Activated gamma-delta T cell treated with anti-CD3 and anti-CD28 coated beads, Interleukin-2, amount 50 U/mL, for 16 hours (primary cell): ENCODE results near the gene GATAD2B.

Experiments used
- DNase-seq: peaks from one replicate; pipeline ENCODE4 v3.0.0-alpha.2; 2020; ENCODE audit warnings: low read depth

Gene GATAD2B

GRCh38 chr1:153922972-153923925, at the start of gene GATAD2B:
TSS of gene GATAD2B (minus strand) at chr1:153922972. CDS start at chr1:153828347, 94,625 bp downstream.
- peak; percentile 99 for DNase-seq

DNA sequence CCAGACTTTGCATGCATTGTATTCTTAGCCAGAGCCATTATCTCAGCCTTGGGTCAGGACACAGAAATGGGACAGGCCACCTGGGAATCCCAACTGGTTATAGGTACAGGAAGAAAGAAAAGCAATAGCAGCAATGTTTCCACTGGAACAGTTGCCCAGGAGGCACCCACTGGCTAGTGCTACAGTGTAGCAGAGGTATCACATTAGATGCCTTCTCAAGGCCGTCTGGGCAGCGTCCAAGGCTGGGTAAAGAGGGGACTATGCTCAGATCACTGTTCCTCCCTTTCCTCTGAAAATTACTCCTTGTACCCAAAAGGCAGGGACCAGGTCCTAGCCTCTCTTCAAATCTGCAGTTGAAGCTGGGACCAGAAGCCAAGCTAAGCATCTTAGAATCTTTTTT, 47.6 kb upstream of the GATAD2B start:
- DNase-seq = no peak

DNA sequence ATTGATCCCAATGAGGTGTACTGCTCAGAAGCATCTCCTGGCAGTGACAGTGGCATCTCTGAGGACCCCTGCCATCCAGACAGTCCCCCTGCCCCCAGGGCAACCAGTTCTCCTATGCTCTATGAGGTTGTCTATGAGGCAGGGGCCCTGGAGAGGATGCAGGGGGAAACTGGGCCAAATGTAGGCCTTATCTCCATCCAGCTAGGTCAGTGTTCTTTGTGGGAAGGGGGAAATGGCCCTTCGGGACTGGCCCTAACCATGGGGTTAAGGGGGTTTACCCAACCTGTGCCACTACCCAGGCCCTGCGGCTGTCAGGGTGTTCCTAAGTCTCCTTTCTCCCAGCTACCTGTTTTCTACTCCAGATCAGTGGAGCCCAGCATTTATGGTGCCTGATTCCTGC, 46.2 kb upstream of the GATAD2B start:
- no peak for DNase-seq

DNA sequence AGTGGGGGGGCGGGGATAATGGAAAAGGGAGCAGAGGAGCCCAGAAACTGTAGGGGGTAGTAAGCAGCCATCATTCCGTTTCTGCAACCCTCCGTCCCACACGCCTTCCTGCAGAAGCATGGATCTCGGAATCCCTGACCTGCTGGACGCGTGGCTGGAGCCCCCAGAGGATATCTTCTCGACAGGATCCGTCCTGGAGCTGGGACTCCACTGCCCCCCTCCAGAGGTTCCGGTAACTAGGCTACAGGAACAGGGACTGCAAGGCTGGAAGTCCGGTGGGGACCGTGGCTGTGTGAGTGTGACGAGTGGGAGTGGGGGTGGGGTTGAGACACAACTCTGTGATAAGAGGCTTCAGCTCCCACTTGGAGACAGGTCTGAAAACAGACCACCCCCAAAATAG, 45.6 kb upstream of the GATAD2B start:
- no peak for DNase-seq

DNA sequence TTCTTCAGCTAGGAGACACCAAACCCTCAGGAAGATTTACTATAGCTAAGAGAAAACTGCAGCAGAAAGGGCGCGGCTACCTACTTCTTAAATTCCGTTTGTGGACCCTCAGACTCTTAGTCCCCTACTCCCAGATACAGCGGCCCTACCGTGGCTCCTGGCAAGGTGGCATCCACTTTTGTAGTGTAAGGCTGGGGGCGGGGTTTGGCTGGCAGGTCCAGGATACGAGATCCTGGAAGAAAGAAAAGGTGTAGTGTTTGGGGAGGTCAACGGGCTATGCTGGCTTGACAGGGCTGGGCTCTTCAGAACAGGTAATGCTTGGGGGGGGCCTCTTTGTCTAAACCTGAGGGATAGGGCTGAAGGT, 45.2 kb upstream of the GATAD2B start:
- DNase-seq = no peak

DNA sequence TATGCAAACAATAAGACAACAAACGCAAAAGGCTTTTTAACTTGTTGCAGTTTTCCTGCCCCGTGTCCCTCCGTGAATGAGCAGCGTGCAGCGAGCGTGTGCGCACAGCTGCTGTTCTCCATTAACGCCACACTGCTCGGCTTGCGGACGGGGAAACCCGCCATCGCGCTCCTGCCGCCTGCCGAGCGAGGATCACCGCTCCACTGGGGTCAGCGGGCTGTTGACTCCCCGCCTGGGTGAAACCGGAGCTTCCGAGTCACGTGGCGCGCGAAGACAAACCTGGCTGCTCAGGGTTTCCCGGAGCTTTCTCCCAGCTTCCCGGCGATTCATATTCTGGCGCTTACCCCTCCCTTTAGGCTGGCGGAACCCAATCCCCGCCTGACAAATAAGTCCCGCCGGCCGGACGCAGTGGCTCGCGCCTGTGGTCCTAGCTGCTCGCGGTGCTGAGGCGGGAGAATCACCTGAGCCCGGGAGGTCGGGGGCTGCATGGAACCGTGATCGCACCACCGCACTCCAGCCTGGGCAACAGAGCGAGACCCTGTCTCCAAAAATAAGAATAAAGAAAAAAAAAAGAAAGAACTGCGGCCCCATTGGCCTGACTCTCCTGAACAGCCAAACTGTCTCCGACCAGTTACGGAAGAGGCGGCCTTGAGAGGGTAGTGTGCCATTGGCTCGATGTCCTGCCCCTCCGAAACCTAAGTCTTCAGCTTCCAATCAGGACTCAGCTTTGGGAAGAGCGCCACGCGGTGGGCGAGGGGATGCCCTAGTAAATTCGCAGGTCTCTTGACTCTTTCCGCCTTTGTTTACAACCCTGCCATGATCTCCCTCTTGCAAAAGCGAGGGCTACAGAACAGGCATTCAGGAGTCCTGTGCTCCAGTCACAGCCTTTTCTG, 44.6 kb upstream of the GATAD2B start, which contains the start of gene CREB3L4:
TSS of gene CREB3L4 (plus strand) at position 796 of the 893 bp plus-strand sequence. CDS start 624 bp downstream, outside the sequence.
- peak; percentile 80 for DNase-seq

DNA sequence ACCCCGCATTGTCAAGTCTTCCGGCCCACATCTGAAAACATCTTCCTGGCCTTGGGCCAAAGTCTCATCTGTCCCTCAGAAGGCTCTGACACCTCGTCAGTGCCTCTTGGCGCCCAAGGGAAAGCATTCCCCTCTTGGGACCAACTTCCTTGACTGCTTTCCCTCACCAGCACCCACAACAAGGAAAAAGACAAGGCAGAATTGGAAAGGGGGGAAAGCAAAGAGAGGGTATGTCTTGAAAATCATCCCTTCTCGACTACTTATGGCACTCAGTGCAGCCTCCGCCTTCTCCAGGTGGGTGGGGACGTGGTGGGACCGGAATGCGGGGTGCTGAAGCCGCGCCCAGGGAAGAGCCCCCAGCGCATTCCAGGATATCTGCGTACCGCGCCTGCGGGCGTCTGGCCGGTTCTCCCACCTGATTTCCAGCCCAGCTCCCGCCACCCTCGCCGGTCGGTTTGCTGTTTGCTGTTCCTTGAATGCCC, 41.1 kb upstream of the GATAD2B start:
- no peak for DNase-seq

DNA sequence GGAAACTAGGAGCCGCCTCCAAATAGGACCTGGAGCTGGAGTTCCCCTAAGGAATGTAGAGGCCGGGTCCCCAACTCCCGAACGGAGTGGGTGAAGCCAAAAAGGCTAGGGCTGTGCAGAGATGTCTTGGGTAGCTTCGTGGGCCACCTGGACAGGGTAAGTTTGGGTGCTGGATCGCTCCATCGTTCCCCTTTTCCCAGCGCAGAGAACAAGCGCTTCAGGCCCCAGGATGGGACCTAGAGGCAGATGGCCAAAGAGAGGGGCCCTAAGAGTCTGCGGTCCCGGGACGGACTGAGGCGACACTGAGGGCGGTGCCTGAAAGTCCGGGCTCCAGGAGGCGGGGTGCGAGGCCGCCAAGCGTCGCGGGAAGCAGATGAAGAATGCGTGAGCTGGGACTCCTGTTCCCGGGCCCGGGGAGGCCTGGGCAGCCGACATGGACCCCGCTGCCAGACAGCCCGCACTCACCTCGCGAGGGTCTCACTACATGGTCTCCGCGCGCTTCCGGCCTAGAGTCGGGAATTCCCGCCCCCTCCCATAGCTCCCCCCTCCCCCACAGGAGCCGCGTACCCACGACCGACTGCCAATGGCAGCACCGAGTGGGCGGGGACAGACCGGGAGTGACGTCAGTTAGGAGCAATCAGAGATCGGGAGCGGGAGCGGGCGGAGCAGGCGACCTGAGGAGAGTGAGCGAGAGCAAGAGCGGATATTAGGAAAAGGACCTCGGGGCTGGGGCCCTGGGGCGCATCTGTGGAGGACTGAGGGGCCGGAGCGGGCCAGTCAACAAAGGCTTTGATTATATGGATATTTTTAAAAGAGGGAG, 40.5 kb upstream of the GATAD2B start, which contains the start of gene SLC39A1:
TSS of gene SLC39A1 (minus strand) at position 508 of the 820 bp plus-strand sequence. CDS start 822 bp downstream, outside the sequence.
- peak; percentile 83 for DNase-seq

DNA sequence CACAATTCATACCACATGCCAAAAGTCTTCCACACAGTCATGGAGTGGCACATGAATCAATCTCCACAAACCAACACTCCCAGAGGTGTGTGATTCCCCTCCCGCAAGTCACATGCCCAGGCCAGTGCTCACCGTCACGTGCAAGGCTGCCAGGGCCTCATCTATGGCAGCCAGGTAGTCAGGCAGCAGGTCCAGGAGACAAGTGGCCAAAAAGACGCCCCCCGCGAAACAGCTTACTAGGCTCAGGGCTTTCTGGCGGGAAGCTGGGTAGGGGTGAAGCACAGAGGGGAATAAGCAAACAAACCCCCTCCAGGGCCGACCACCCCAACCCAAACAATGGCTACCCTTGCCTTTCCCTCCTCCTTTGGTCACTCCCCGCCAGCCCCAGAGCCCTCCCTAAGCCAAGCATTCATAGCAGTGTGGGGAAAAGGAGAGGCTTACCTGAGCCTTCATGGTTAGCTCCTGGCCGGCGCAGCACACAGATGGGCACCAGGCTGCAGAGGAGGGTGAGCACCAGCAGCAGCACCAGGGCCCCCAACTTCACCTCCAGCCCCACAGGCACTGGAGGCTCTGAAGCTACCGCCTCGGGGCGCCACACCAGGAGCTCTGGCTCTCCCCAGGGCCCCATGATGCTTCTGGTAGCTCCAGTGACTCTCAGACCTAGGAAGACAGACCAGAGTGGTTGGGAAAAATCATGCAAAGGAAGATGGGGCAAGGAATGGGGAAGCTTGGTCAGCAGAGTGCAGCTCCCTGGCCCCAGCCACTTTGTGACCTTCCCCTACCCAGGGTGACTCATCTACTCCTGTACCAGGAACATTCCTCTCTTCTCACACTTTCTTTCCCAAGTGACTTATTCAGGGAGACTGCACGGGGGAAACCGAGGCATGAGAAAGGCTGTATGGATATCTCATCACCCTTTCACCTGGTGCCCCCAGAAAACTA, 39.6 kb upstream of the GATAD2B start:
- DNase-seq = no peak

DNA sequence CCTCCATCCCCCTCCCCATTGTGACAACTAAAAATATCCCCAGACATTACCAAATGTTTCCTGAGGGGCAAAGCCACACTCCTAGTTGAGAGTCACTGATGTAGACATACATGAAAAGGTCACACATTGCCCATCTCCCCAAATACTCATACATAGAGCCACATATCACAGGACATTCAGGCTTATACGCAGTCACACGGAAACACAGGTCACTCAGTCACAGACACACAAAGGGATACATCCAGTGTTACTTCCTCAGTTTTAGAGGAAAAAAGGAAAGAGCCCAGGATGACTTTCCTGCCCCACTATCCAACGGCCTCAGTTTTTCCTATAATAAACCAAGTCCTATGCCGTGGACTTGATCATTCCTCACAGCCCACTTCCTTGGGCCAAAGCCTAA, 38.6 kb upstream of the GATAD2B start:
- no peak for DNase-seq

DNA sequence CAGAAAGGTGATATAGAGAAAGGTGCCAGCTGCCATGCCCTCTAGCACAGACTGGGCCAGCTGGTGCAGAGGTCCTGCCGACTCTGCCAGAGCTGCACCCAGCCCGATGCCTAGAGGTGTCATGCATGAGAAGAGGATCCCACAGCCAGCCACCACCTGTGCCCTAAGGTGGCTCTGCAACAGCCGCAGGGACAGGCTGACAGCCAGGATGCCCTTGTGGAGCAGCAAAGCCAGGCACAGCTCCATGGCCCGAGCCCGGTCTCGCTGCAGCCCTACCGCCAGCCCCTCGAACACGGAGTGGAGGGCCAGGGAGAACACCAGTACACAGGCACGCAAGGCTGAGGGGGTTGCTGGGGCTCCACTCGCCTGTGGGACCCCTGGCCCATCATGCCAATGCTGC, 37.4 kb upstream of the GATAD2B start:
- no peak for DNase-seq

- DNase-seq = no peak
These were observed 36.7 kb upstream of the GATAD2B start for GRCh38 chr1:153959454-153959853.

GRCh38 chr1:153958961-153959260, 36.1 kb upstream of the GATAD2B start:
- DNase-seq = no peak

- peak; percentile 94 for DNase-seq
These were observed 35.6 kb upstream of the GATAD2B start, which contains the start of gene CRTC2 for GRCh38 chr1:153958111-153958960. TSS of gene CRTC2 (minus strand) at chr1:153958612. CDS start at chr1:153958497, 115 bp downstream.

DNA sequence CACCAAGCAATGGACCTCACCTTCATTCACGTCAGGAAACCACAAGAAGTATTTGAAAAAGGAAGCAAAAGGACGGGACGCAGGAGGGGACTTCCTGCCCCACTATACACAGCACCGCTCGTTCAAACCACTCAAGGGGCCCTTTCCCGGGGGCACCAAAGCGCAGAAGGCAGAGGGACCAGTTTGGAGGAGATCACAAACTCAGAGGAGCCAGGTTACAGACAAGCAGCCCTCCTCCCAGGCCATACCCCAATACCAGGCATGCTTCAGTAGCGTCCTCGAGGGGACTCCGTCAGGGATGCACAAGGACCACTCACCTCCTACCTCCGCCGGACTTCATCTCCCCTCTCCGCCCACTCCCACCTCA, 35.0 kb upstream of the GATAD2B start:
- peak; percentile 11 for DNase-seq

DNA sequence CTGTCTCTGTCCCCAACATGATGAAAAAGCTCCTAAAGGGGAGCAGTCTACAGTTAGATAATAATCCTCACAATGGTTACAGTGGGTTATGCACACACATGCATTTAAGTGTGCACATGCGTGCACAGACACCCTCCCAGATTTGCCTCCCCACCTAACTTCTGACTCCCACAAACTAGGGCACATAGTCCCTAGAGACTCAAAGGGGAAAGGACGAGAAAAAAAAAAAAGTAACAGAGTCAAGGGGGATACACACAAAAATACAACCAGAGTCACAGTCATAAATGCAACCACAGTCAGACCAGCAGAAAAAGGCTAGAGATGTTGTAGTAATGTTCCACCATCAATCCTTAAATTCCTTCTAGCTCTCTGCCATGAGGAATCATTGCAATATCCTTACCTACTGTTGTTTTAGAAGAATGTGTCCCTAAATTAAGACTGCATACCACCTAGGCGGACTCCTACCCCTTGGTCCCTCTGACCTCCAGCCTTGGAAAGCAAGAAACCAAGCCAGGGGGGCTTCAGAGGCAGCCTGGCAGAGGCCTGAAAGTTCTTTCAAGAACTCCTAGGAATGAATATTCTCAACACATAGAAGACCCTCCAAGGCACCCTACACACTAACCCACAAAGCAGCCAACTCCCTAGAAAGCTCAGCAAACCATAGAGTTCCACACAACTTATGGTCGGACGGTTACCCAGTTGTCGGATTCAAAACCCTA, 34.4 kb upstream of the GATAD2B start:
- DNase-seq = no peak

GRCh38 chr1:153954826-153955225, 32.1 kb upstream of the GATAD2B start:
- DNase-seq = no peak

DNA sequence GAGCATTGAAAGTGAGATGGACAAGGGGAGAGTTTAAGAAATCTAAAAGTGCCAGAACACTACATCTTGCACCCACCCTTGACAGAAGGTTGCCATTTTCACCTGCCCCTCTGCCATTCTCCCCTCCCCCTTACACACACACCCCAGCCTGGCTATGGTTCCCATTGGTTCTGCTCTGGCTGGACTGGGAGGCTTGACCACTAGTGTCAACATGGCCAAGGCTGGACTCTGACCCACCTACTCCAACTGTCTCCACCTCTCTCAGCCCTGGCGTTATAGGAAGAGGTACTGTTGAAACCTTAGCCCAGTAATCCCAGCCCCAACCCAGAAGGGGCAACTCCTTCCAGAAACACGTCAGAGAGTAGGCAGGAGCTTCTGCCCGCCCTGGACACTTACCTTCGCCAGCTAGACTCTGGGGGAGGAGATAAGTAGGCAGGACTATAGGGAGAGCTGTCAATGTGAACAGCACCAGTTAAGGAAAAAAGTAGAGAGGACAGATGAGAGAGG, 31.1 kb upstream of the GATAD2B start:
- no peak for DNase-seq

DNA sequence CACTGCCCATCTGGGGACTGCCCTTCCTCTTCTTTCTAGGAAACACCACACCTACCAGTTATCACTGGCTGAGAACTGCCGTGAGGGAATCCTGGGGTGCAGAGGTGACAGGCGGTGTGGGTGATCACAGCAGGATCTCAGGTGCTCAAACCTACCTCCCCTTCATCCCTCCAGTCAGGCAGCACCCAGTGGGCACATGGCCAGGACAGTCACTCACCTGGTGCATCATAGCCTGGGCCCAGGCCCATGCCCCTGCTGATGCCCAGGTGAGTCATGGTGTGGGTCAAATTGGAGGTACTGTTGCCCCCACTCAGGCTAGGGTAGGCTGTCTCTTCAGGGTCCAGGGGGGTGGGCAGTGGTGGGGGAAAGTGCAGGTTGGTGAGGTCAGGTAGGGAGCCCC, 29.0 kb upstream of the GATAD2B start:
- DNase-seq = no peak
